Activated naive CD8-positive, alpha-beta T cell treated with anti-CD3 and anti-CD28 coated beads, Interleukin-2, amount 50 U/mL, for 24 hours (primary cell): Measurements from ENCODE around the gene BSG.
A peak's percentile ranks its signal among the peaks of the same experiment; 100 is the strongest.

Source experiments
- ATAC-seq: fragments of 150-1000 bp; cut with Tn5 transposase; one replicate; pipeline ENCODE4 v1.10.0; 2021
- DNase-seq: peaks from one replicate; pipeline ENCODE4 v3.0.0; 2021
- H3K27ac Mint-ChIP-seq: one replicate; pipeline ENCODE4 v1.8.0; 2021; ENCODE audit warnings: mild to moderate bottlenecking, mixed read lengths
- H3K27me3 Mint-ChIP-seq: one replicate; pipeline ENCODE4 v1.8.0; 2021; ENCODE audit warnings: mixed read lengths
- H3K36me3 Mint-ChIP-seq: one replicate; pipeline ENCODE4 v1.8.0; 2021; ENCODE audit warnings: low read depth, mixed read lengths
- H3K4me1 Mint-ChIP-seq: one replicate; pipeline ENCODE4 v1.8.0; 2021; ENCODE audit warnings: mixed read lengths
- H3K4me3 Mint-ChIP-seq: one replicate; pipeline ENCODE4 v1.8.0; 2021; ENCODE audit warnings: mild to moderate bottlenecking, moderate library complexity, mixed read lengths
- H3K9me3 Mint-ChIP-seq: one replicate; pipeline ENCODE4 v1.8.0; 2021; ENCODE audit warnings: mixed read lengths

BSG gene

GRCh38 chr19:555474-555808, 17.0 kb upstream of the BSG start:
- ATAC-seq: no peak
- H3K9me3 Mint-ChIP-seq: no peaks in the 10 kb centered on the region
- DNase-seq: no peak
- no peaks in the 10 kb centered on the region for H3K36me3 Mint-ChIP-seq
- H3K27ac Mint-ChIP-seq: no peak overlapping the region
- no peak overlapping the region for H3K4me3 Mint-ChIP-seq
- no peaks in the 10 kb centered on the region for H3K27me3 Mint-ChIP-seq
- no peaks in the 10 kb centered on the region for H3K4me1 Mint-ChIP-seq

- H3K27me3 Mint-ChIP-seq: no peaks in the 10 kb centered on the region
- no peaks in the 10 kb centered on the region for H3K4me1 Mint-ChIP-seq
- DNase-seq: no peak
- ATAC-seq: no peak
- no peaks in the 10 kb centered on the region for H3K9me3 Mint-ChIP-seq
- no peaks in the 10 kb centered on the region for H3K36me3 Mint-ChIP-seq
- no peak overlapping the region for H3K4me3 Mint-ChIP-seq
- H3K27ac Mint-ChIP-seq: no peak overlapping the region
Measured at GRCh38 chr19:556611-557382, 15.6 kb upstream of the BSG start.

GRCh38 chr19:558770-559439, 13.5 kb upstream of the BSG start:
- H3K27ac Mint-ChIP-seq: no peak overlapping the region
- ATAC-seq (no peak), DNase-seq (no peak)
- no peaks in the 10 kb centered on the region for H3K9me3 Mint-ChIP-seq
- no peaks in the 10 kb centered on the region for H3K36me3 Mint-ChIP-seq
- no peak overlapping the region for H3K4me3 Mint-ChIP-seq
- H3K4me1 Mint-ChIP-seq: no peaks in the 10 kb centered on the region
- no peaks in the 10 kb centered on the region for H3K27me3 Mint-ChIP-seq

- no peak for DNase-seq
- H3K9me3 Mint-ChIP-seq: no peaks in the 10 kb centered on the region
- H3K36me3 Mint-ChIP-seq: no peaks in the 10 kb centered on the region
- H3K27ac Mint-ChIP-seq: no peak overlapping the region
- H3K4me1 Mint-ChIP-seq: no peaks in the 10 kb centered on the region
- H3K27me3 Mint-ChIP-seq: no peaks in the 10 kb centered on the region
- no peak overlapping the region for H3K4me3 Mint-ChIP-seq
- ATAC-seq: no peak
Measured at GRCh38 chr19:560121-560520, 12.3 kb upstream of the BSG start.

GRCh38 chr19:566403-566802, 6.0 kb upstream of the BSG start:
- no peak for ATAC-seq
- H3K4me1 Mint-ChIP-seq: peaks cover 11% of the 10 kb centered on the region
- H3K9me3 Mint-ChIP-seq: no peaks in the 10 kb centered on the region
- H3K4me3 Mint-ChIP-seq: no peak overlapping the region
- peaks cover 6% of the 10 kb centered on the region for H3K36me3 Mint-ChIP-seq
- H3K27me3 Mint-ChIP-seq: peaks cover 6% of the 10 kb centered on the region
- no peak for DNase-seq
- H3K27ac Mint-ChIP-seq: no peak overlapping the region

- H3K4me3 Mint-ChIP-seq: no peak overlapping the region
- H3K27ac Mint-ChIP-seq: no peak overlapping the region
- no peak for DNase-seq
- H3K4me1 Mint-ChIP-seq: peaks cover 11% of the 10 kb centered on the region
- H3K27me3 Mint-ChIP-seq: peaks cover 6% of the 10 kb centered on the region
- no peak for ATAC-seq
- peaks cover 6% of the 10 kb centered on the region for H3K36me3 Mint-ChIP-seq
- H3K9me3 Mint-ChIP-seq: no peaks in the 10 kb centered on the region
Measured at GRCh38 chr19:566844-567243, 5.6 kb upstream of the BSG start.

- H3K9me3 Mint-ChIP-seq: no peaks in the 10 kb centered on the region
- DNase-seq (no peak), ATAC-seq (no peak)
- peaks cover 6% of the 10 kb centered on the region for H3K27me3 Mint-ChIP-seq
- no peak overlapping the region for H3K27ac Mint-ChIP-seq
- H3K4me1 Mint-ChIP-seq: peaks cover 14% of the 10 kb centered on the region
- H3K36me3 Mint-ChIP-seq: peaks cover 6% of the 10 kb centered on the region
- H3K4me3 Mint-ChIP-seq: no peak overlapping the region
Measured at GRCh38 chr19:567296-567900, 5.0 kb upstream of the BSG start.

GRCh38 chr19:570251-570686, 2.1 kb upstream of the BSG start:
- DNase-seq: no peak
- ATAC-seq: no peak
- H3K27me3 Mint-ChIP-seq: peaks cover 6% of the 10 kb centered on the region
- peaks cover 33% of the 10 kb centered on the region for H3K4me1 Mint-ChIP-seq
- H3K4me3 Mint-ChIP-seq: peak overlapping the region; percentile 75
- H3K9me3 Mint-ChIP-seq: no peaks in the 10 kb centered on the region
- peaks cover 11% of the 10 kb centered on the region for H3K36me3 Mint-ChIP-seq
- peak overlapping the region; percentile 95 for H3K27ac Mint-ChIP-seq

- DNase-seq (peak; percentile 63), ATAC-seq (peak; percentile 36)
- Mint-ChIP-seq H3K9me3 (no peaks in the 10 kb centered on the region), H3K27me3 (peaks cover 6% of the 10 kb centered on the region), H3K36me3 (peaks cover 11% of the 10 kb centered on the region), H3K27ac (peak overlapping the region; percentile 99), H3K4me1 (peaks cover 33% of the 10 kb centered on the region), H3K4me3 (peak overlapping the region; percentile 94)
Measured at GRCh38 chr19:570937-571565, 1.3 kb upstream of the BSG start.

GRCh38 chr19:571566-571974, 826 bp upstream of the BSG start:
- ATAC-seq (no peak), DNase-seq (no peak)
- Mint-ChIP-seq H3K27ac (peak overlapping the region; percentile 99), H3K9me3 (no peaks in the 10 kb centered on the region), H3K4me3 (peak overlapping the region; percentile 94), H3K27me3 (peaks cover 6% of the 10 kb centered on the region), H3K36me3 (peaks cover 11% of the 10 kb centered on the region), H3K4me1 (peaks cover 36% of the 10 kb centered on the region)

GRCh38 chr19:572743-573518, 535 bp downstream of the BSG start:
- Mint-ChIP-seq H3K9me3 (no peaks in the 10 kb centered on the region), H3K4me3 (peak overlapping the region; percentile 94), H3K27ac (peak overlapping the region; percentile 99), H3K4me1 (peaks cover 42% of the 10 kb centered on the region), H3K27me3 (peaks cover 6% of the 10 kb centered on the region), H3K36me3 (peaks cover 11% of the 10 kb centered on the region)
- ATAC-seq (peak; percentile 1), DNase-seq (no peak)

- no peak for DNase-seq
- no peak for ATAC-seq
- H3K9me3 Mint-ChIP-seq: no peaks in the 10 kb centered on the region
- peaks cover 11% of the 10 kb centered on the region for H3K36me3 Mint-ChIP-seq
- H3K27me3 Mint-ChIP-seq: peaks cover 6% of the 10 kb centered on the region
- peak overlapping the region; percentile 94 for H3K4me3 Mint-ChIP-seq
- peaks cover 42% of the 10 kb centered on the region for H3K4me1 Mint-ChIP-seq
- peak overlapping the region; percentile 70 for H3K27ac Mint-ChIP-seq
Measured at GRCh38 chr19:573519-573825, 1.1 kb downstream of the BSG start.

- peaks cover 5% of the 10 kb centered on the region for H3K27me3 Mint-ChIP-seq
- DNase-seq (no peak), ATAC-seq (no peak)
- peak overlapping the region; percentile 94 for H3K4me3 Mint-ChIP-seq
- peaks cover 40% of the 10 kb centered on the region for H3K4me1 Mint-ChIP-seq
- peak overlapping the region; percentile 39 for H3K27ac Mint-ChIP-seq
- peaks cover 11% of the 10 kb centered on the region for H3K36me3 Mint-ChIP-seq
- H3K9me3 Mint-ChIP-seq: no peaks in the 10 kb centered on the region
Measured at GRCh38 chr19:574658-575526, 2.5 kb downstream of the BSG start.
